GM12875 (cell line): ENCODE data around the gene LRRN2.
"Not testable (repeated sequence)": the region's sequence is repeated elsewhere in the genome, so short reads cannot be mapped to it uniquely, and the experiment has no call there.

ENCODE experiments used
- H3K4me3 ChIP-seq: one replicate; pipeline ENCODE4 v1.5.1; 2011; ENCODE audit warnings: low read depth, low read length, control low read depth
- CTCF ChIP-seq: IDR thresholded peaks from 2 replicates; pipeline ENCODE4 v1.5.1; 2011; ENCODE audit warnings: low read depth, mild to moderate bottlenecking, control low read depth, inconsistent platforms, low read length, moderate library complexity, borderline replicate concordance; ENCODE audit not compliant: insufficient read depth

LRRN2 gene

GRCh38 chr1:204730826-204731459 lies 45.4 kb upstream of the LRRN2 start:
- H3K4me3 ChIP-seq = no peak overlapping the region
- no peak for TF ChIP-seq CTCF

GRCh38 chr1:204729516-204729915 lies 44.0 kb upstream of the LRRN2 start:
- no peak overlapping the region for H3K4me3 ChIP-seq
- TF ChIP-seq CTCF = no peak

GRCh38 chr1:204728456-204728855 lies 42.9 kb upstream of the LRRN2 start:
- TF ChIP-seq CTCF = no peak
- no peak overlapping the region for H3K4me3 ChIP-seq

GRCh38 chr1:204728045-204728444 lies 42.5 kb upstream of the LRRN2 start:
- no peak for TF ChIP-seq CTCF

GRCh38 chr1:204727438-204727837 lies 41.9 kb upstream of the LRRN2 start:
- not testable (repeated sequence) for H3K4me3 ChIP-seq

More at GRCh38 chr1:204728045-204728444, 42.5 kb upstream of the LRRN2 start:
- no peak overlapping the region for H3K4me3 ChIP-seq

GRCh38 chr1:204726478-204726877 lies 40.9 kb upstream of the LRRN2 start:
- no peak for TF ChIP-seq CTCF
- H3K4me3 ChIP-seq = no peak overlapping the region

GRCh38 chr1:204725821-204726448 lies 40.4 kb upstream of the LRRN2 start:
- no peak for TF ChIP-seq CTCF

More at GRCh38 chr1:204725821-204726448, 40.4 kb upstream of the LRRN2 start:
- H3K4me3 ChIP-seq = no peak overlapping the region
